PC-3 (cell line): ENCODE measurements around the gene FAM153A. TPM values are rescaled to one million over a fixed set of nuclear protein-coding genes. Genes with fewer than 3 reads are reported as not detected.
"Not testable (repeated sequence)": the region's sequence is repeated elsewhere in the genome, so short reads cannot be mapped to it uniquely, and the experiment has no call there.

Experiments
- ATAC-seq: fragments of 200-7000 bp; cut with Tn5 transposase; 2 replicates; pipeline ENCODE4 v1.9.1; 2020; ENCODE audit warnings: mild to moderate bottlenecking, moderate library complexity
- BruUV-seq: library from RNA; stranded (reverse); fragments of 400-500 nt; replicated peaks from 2 replicates; lab custom pipeline; 2021; lab: Mats Ljungman, UMichigan
- CTCF ChIA-PET: fragments of 300-600 bp; sonication (Branson Sonifier 250); formaldehyde crosslinking; loops from one replicate; lab custom pipeline; 2022; ENCODE audit warnings: antibody characterized with exemption; lab: Charles Lee
- POLR2A ChIA-PET: fragments of 300-600 bp; sonication (Branson Sonifier 250); formaldehyde crosslinking; loops from one replicate; lab custom pipeline; 2022; ENCODE audit warnings: antibody characterized with exemption; ENCODE audit not compliant: unreplicated experiment; lab: Charles Lee
- DNase-seq: peaks from one replicate; pipeline ENCODE4 v3.0.0-alpha.2; 2015
- H2AFZ ChIP-seq: fragments of 300-600 bp; sonication (generic); 2 replicates; pipeline ENCODE4 v1.6.0; 2016; ENCODE audit warnings: antibody characterized with exemption, low read length
- H3F3A ChIP-seq: fragments of 300-600 bp; sonication (generic); one replicate; pipeline ENCODE4 v1.6.0; 2017; ENCODE audit warnings: antibody characterized with exemption, low read length, control low read depth, mild to moderate bottlenecking; ENCODE audit not compliant: unreplicated experiment
- H3K27ac ChIP-seq: fragments of 300-600 bp; sonication (generic); 2 replicates; pipeline ENCODE4 v1.5.1; 2016; ENCODE audit warnings: mild to moderate bottlenecking, low read length
- H3K27me3 ChIP-seq: fragments of 300-600 bp; sonication (generic); 2 replicates; pipeline ENCODE4 v1.6.1; 2016; ENCODE audit warnings: low read length, mixed read lengths
- H3K36me3 ChIP-seq: fragments of 300-600 bp; sonication (generic); 2 replicates; pipeline ENCODE4 v1.6.1; 2016; ENCODE audit warnings: low read depth, mixed run types, low read length, mixed read lengths
- H3K4me1 ChIP-seq: fragments of 300-600 bp; sonication (generic); 2 replicates; pipeline ENCODE4 v1.5.1; 2016; ENCODE audit warnings: low read length; ENCODE audit not compliant: insufficient read depth
- H3K4me2 ChIP-seq: fragments of 300-600 bp; sonication (generic); 2 replicates; pipeline ENCODE4 v1.6.0; 2016; ENCODE audit warnings: low read length
- H3K4me3 ChIP-seq: fragments of 300-600 bp; sonication (generic); 2 replicates; pipeline ENCODE4 v1.5.1; 2016; ENCODE audit warnings: mild to moderate bottlenecking, low read length, mixed read lengths
- H3K79me2 ChIP-seq: fragments of 300-600 bp; sonication (generic); 2 replicates; pipeline ENCODE4 v1.6.1; 2017; ENCODE audit warnings: low read length, mixed read lengths
- H3K9ac ChIP-seq: fragments of 300-600 bp; sonication (generic); 2 replicates; pipeline ENCODE4 v1.6.0; 2016; ENCODE audit warnings: mild to moderate bottlenecking, low read length
- H3K9me2 ChIP-seq: fragments of 300-600 bp; sonication (generic); replicated peaks from 2 replicates; pipeline ENCODE4 v1.6.1; 2016; ENCODE audit warnings: mixed run types, low read length, mixed read lengths
- H3K9me3 ChIP-seq: fragments of 300-600 bp; sonication (generic); 2 replicates; pipeline ENCODE4 v1.6.1; 2016; ENCODE audit warnings: low read length, mixed read lengths
- H4K20me1 ChIP-seq: fragments of 300-600 bp; sonication (generic); 2 replicates; pipeline ENCODE4 v1.6.1; 2016; ENCODE audit warnings: low read length, mixed read lengths
- intact Hi-C: fragments of 100-400 bp; cut with micrococcal nuclease; formaldehyde crosslinking; loops from 2 replicates; pipeline ENCODE4 v1.9.0; 2023
- total RNA-seq: library from RNA; depleted of rRNA; stranded (reverse); fragments of >200 nt; gene quantifications from 2 replicates; pipeline ENCODE4 v1.2.3, GENCODE V29; 2014

FAM153A gene
- total RNA-seq, 1 experiment from 2014 or later, result not detected

DNA sequence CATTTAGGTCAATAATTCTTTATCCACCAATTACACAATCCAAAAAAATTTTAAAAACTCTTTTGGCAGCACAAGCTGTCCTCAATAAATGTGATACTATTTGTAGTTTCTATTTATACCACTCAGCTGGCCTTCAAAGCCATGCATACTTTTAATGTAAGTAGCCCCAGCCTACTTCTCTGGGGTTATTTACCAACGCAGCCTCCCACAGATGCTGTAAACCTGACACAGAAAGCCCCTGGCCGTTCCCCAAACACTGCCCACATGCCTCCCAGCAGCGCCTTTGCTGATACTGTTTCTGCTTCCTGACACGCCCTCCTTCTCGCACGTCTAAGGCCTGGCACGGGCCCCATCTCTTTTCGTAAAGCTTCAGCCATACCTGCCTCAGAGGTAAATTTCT lies 62.7 kb downstream of the FAM153A start:
- H3K9me3 ChIP-seq, BruUV-seq, H4K20me1 ChIP-seq, H3F3A ChIP-seq, CTCF ChIA-PET, H3K4me3 ChIP-seq, intact Hi-C loops, ATAC-seq, DNase-seq, H3K9ac ChIP-seq, H3K79me2 ChIP-seq, H3K4me1 ChIP-seq, H3K4me2 ChIP-seq, H3K27ac ChIP-seq, POLR2A ChIA-PET, H2AFZ ChIP-seq, H3K9me2 ChIP-seq, H3K36me3 ChIP-seq, H3K27me3 ChIP-seq: not testable (repeated sequence)

DNA sequence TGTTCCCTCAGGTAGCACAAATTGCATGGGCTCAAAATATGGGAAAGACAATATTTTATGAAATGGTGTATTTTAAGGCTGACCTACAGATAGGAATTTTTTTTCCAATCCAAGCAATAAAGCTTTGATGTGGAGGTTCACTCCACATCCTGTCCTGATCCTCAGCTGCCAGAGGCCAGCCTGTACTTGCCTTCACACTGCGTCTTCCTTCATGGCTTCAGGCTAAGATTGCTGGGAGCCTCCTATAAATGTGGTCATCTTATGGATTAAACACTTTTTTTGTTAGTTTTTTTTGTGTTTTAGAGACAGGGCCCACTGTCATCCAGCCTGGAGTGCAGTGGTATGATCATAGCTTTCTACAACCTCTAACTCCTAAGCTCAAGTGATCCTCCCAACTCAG lies 67.3 kb downstream of the FAM153A start:
- H3K4me3 ChIP-seq, H3K9me2 ChIP-seq, DNase-seq, H3K27ac ChIP-seq, intact Hi-C loops, POLR2A ChIA-PET, H4K20me1 ChIP-seq, H3K9me3 ChIP-seq, ATAC-seq, H3K27me3 ChIP-seq, H2AFZ ChIP-seq, H3K79me2 ChIP-seq, H3K4me2 ChIP-seq, H3K9ac ChIP-seq, H3K36me3 ChIP-seq, H3F3A ChIP-seq, H3K4me1 ChIP-seq, BruUV-seq: not testable (repeated sequence)
- CTCF ChIA-PET, result interaction anchor here (0.6 kb wide), 1 partner anchor 406 kb away, joined by 4 read pairs; no protein-coding TSS in a partner anchor

DNA sequence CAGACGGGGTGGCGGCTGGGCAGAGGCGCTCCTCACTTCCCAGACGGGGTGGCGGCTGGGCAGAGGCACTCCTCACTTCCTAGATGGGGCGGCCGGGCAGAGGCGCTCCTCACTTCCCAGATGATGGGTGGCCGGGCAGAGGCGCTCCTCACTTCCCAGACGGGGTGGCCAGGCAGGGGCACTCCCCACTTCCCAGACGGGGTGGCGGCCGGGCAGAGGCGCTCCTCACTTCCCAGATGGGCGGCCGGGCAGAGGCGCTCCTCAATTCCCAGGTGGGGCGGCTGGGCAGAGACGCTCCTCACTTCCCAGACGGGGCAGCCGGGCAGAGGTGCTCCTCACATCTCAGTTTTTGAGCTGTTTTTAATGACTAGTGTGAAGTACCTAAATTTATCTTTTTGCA lies 86.6 kb downstream of the FAM153A start:
- H3K27ac ChIP-seq, DNase-seq, H3K9me3 ChIP-seq, BruUV-seq, H3K9me2 ChIP-seq, H3K9ac ChIP-seq, H3K36me3 ChIP-seq, H3K4me3 ChIP-seq, H3K79me2 ChIP-seq, H3K4me1 ChIP-seq, H2AFZ ChIP-seq, POLR2A ChIA-PET, intact Hi-C loops, ATAC-seq, CTCF ChIA-PET, H3K4me2 ChIP-seq, H4K20me1 ChIP-seq, H3F3A ChIP-seq, H3K27me3 ChIP-seq: not testable (repeated sequence)

DNA sequence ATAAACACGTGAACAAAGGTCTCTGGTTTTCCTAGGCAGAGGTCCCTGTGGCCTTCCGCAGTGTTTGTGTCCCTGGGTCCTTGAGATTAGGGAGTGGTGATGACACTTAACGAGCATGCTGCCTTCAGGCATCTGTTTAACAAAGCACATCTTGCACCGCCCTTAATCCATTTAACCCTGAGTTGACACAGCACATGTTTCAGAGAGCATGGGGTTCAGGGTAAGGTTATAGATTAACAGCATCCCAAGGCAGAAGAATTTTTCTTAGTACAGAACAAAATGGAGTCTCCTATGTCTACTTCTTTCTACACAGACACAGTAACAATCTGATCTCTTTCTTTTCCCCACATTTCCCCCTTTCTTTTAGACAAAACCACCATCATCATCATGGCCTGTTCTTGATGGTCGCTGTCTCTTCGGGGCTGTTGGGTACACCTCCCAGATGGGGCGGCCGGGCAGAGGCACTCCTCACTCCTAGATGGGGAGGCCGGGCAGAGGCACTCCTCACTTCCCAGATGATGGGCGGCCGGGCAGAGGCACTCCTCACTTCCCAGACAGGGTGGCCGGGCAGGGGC lies 87.3 kb downstream of the FAM153A start:
- intact Hi-C loops, H3K79me2 ChIP-seq, H3K9me2 ChIP-seq, H2AFZ ChIP-seq, H3K27ac ChIP-seq, POLR2A ChIA-PET, BruUV-seq, H3K4me3 ChIP-seq, H3K4me2 ChIP-seq, H3K9me3 ChIP-seq, CTCF ChIA-PET, H3K9ac ChIP-seq, H3K27me3 ChIP-seq, H3K36me3 ChIP-seq, H3F3A ChIP-seq, H4K20me1 ChIP-seq, H3K4me1 ChIP-seq, ATAC-seq, DNase-seq: not testable (repeated sequence)

DNA sequence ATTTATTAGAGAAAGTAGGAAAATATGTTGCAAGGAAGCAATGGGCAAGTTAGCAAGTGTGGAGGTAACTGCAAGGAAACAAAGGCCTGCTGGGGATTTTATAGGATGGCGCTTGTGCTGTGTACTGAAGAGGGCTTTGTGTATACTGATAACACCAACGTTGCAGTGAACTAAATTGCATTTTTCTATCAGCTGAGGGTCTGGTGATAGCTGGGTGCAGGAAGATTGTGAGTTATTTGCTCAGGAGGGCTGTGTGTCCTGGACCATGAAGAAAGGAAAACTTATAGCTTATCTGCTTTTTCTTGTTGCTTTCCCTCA lies 88.2 kb downstream of the FAM153A start:
- DNase-seq, H3K27me3 ChIP-seq, H3K27ac ChIP-seq, H4K20me1 ChIP-seq, H3K4me1 ChIP-seq, H2AFZ ChIP-seq, H3K36me3 ChIP-seq, BruUV-seq, H3K9me3 ChIP-seq, H3K9me2 ChIP-seq, POLR2A ChIA-PET, H3F3A ChIP-seq, H3K4me2 ChIP-seq, CTCF ChIA-PET, H3K79me2 ChIP-seq, ATAC-seq, intact Hi-C loops, H3K9ac ChIP-seq, H3K4me3 ChIP-seq: not testable (repeated sequence)

DNA sequence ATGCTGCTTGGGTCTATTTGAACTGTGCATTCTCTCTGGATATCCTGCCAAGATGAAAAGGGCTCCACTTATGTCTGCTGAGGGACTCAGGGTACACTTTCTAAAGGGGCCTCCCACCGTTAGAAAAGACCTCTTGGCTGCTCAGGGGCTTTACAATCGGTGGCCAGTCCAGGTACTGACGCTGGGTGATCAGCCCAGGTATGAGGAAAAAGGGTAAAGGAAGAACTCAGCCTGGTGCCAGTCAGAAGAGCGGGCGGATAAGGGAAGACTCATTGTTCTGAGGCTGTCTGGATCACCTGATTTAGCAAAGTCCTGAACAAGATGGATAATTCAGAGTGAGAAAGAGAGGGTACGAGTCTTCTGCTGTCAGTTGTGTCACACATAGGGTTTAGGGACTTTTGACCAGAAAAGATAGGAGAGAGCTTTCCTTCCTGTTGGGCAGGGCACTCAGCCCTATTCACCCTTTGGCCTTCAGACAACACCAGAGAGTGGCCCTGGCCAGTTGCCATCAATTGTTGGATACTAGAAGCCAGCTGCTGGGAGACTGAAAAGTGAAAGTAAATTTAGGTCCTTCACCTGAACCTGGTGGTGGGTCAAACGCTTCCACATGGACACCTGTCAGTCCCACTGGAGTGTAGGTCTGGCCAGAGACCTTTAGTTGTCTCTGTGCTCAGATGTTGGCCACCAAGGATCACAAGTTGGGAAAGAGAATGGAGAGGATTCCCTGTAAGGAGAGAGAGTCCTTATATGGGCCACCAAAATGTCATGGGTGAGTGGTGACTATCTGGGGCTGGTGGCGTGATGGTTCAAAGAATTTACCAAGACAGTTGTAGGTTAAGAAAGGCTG lies 88.8 kb downstream of the FAM153A start:
- H3K9ac ChIP-seq, H4K20me1 ChIP-seq, H3K27me3 ChIP-seq, H2AFZ ChIP-seq, POLR2A ChIA-PET, H3F3A ChIP-seq, H3K4me2 ChIP-seq, BruUV-seq, CTCF ChIA-PET, H3K4me3 ChIP-seq, H3K79me2 ChIP-seq, H3K4me1 ChIP-seq, DNase-seq, H3K9me3 ChIP-seq, H3K9me2 ChIP-seq, H3K27ac ChIP-seq, ATAC-seq, H3K36me3 ChIP-seq, intact Hi-C loops: not testable (repeated sequence)
